GM03348 (cell line): ENCODE measurements around the gene PACC1.
"Not testable (repeated sequence)": the region's sequence is repeated elsewhere in the genome, so short reads cannot be mapped to it uniquely, and the experiment has no call there.

ENCODE experiments used
- DNase-seq: peaks from one replicate; pipeline ENCODE4 v3.0.0; 2012; ENCODE audit warnings: low spot score

The PACC1 gene

DNA sequence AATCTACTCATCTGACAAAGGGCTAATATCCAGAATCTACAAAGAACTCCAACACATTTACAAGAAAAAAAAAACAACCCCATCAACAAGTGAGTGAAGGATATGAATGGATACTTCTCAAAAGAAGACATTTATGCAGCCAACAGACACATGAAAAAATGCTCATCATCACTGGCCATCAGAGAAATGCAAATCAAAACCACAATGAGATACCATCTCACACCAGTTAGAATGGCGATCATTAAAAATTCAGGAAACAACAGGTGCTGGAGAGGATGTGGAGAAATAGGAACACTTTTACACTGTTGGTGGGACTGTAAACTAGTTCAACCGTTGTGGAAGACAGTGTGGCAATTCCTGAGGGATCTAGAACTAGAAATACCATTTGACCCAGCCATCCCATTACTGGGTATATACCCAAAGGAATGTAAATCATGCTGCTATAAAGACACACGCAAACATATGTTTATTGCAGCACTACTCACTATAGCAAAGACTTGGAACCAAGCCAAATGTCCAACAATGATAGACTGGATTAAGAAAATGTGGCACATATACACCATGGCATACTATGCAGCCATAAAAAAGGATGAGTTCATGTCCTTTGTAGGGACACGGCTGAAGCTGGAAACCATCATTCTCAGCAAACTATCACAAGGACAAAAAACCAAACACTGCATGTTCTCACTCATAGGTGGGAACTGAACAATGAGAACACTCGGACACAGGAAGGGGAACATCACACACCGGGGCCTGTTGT is 18.8 kb downstream of the PACC1 start:
- DNase-seq = not testable (repeated sequence)

GRCh38 chr1:212388985-212389716 is 25.5 kb downstream of the PACC1 start:
- no peak for DNase-seq

GRCh38 chr1:212386029-212386428 is 28.7 kb downstream of the PACC1 start:
- DNase-seq = no peak

DNA sequence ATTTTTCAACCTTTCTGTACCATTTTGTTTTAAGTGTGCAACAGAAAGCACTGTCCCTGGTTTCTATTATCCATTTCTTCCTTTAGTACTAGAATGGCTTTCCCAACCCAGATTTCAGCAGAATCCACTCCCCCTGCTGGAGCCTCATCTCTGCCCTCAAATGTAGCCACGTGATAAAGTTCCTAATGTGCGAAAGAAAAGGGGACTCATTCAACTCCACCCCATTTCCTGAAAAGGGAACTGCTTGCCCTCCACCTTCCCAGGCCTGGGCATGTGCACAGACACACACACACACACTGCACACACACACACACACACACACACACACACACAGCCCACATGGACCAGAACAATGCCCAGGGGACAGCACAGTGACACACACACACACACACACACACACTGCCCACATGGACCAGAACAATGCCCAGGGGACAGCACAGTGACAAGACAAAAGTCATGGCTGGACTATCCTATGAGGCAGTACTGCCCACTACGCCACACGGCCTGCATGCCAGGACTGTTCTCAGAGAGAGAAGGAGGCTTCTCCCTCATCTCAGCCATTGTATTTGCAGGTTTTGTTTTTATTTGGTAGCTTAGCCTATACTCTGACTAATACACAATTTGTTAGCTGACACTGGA is 33.2 kb downstream of the PACC1 start:
- DNase-seq = no peak

- no peak for DNase-seq
These were observed 35.3 kb downstream of the PACC1 start for GRCh38 chr1:212379366-212379765.

GRCh38 chr1:212377644-212378043 is 37.0 kb downstream of the PACC1 start:
- no peak for DNase-seq

GRCh38 chr1:212375986-212376385 is 38.7 kb downstream of the PACC1 start:
- DNase-seq = no peak

DNA sequence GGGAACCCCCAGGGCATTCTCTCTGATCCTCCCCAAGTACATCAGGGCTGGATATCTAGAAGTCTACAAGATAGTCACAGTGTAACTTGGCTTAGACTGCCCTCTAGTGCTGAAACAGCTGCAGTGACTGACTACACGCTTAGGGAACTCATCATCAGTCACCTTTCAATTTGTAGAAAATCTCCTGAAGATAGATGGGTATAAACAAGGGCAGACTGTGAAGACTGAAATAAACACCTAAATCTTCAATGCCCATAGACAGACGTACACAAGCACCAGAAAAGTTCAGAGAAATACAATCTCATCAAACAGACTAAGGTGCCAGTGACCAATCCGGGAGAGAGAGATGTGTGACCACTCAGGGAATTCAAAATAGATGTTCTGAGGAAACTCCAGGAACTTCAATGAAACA is 46.6 kb downstream of the PACC1 start:
- DNase-seq = peak; percentile 86

DNA sequence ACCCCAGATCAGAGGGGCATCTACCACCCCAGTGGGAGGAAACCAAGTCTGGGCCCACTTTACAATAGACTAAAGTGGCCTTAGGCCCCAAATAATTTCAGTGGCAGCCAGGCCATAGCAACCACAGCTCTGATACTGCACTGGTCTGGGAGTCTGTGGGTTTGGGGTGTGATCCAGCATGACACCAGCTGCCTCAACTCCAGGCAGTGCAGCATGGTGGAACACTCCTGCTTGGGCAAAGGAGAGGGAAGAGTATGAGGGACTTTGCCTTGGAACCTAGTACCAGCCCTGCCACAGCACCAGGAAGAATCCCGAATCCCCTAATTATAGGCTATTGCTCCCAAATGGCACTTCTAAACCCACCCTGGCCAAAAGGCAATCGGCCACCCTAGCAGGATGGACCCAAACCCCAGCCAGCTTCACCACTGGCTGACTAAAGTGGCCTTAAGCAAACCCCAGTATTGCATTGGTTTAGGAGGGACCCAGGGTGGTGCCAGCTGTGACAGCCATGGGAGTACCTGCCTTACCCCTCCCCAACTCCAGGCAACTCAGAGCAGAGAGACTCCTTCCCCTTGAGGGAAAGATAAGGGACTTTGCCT is 47.1 kb downstream of the PACC1 start:
- DNase-seq = no peak

DNA sequence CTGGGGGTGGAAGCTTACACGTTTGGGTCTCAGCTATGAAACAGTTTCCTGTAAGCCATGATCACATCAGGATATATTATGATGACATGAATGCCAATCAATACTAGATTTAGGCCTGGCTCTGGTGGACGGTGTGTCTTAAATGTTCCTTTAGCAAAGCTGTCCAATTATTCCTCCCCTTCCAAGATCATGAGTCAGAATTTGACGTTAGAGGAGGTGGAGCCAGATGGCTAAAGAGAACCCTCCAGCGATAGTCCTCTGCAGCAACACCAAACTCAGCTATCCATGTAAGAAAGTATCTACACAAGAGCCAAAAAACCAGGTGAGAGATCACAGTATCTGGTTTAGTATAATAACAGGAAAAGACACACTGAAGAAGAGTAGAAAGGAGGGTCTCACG is 47.8 kb downstream of the PACC1 start:
- DNase-seq = peak; percentile 31

DNA sequence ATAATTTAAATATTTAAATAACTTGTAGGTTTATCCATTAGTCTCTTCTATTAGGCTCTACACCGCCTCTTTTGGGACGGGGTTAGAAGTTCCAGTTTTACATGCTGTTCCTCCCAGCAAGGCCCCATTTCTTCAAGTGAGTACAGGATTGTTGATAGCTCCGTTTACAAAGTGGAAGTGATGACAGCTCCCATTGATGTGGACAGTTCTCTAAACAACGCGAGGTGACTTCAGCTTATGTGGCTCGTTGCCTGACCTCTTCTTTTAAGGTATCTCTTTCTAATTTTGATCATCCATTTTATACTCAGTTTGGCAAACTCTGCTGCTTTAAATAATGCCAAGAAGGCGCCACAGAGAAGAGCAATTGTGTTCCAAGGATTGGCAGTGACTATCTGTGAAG is 49.7 kb downstream of the PACC1 start:
- no peak for DNase-seq

GRCh38 chr1:212359794-212360479 is 54.7 kb downstream of the PACC1 start:
- no peak for DNase-seq

- DNase-seq = peak; percentile 37
These were observed 59.3 kb downstream of the PACC1 start for GRCh38 chr1:212355230-212355969.

- no peak for DNase-seq
These were observed 60.2 kb downstream of the PACC1 start for GRCh38 chr1:212354464-212354863.

GRCh38 chr1:212353181-212353580 is 61.5 kb downstream of the PACC1 start:
- DNase-seq = peak; percentile 11

DNA sequence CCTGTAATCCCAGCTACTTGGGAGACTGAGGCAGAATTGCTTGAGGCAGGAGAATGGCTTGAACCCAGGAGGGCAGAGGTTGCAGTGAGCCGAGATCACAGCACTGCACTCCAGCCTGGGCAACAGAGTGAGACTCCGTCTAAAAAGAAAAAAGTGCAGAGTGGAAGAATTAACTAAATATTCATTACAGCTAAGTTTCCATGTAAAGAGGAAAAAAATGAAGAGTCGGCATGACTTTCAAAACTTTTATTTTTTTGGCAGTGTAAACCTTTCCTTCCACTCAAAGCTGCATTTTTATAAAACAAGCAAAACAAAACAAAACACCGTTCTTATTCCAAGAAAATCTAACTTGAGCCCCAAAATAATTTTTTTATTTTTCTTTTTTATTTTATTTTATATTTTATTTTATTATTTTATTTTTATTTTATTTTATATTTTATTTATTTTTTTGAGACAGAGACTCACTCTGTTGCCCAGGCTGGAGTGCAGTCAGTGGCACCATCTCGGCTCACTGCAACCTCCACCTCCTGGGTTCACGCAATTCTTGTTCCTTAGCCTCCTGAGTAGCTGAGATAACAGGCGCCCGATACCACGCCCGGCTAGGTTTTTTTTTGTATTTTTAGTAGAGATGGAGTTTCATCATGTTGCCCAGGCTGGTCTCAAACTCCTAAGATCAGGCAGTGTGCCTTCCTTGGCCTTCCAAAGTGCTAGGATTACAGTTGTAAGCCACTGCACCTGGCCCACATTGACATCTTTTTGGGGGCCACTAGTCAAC is 62.9 kb downstream of the PACC1 start:
- DNase-seq = no peak

GRCh38 chr1:212346601-212347000 is 68.1 kb downstream of the PACC1 start:
- DNase-seq = peak; percentile 41

DNA sequence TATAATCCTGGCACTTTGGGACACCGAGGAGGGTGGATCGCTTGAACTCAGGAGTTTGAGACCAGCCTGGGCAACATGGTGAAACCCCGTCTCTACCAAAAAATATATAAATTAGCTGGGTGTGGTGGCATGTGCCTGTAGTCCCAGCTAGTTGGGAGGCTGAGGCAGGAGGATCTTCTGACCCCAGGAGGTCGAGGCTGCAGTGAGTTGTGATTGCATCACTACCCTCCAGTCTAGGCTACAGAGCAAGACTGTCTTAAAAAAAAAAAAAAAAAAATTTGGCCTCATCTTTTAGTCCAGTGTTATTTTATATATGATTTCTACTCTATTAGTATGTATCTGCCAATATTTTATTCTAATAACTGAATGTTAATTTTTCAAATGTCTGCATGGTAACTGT is 69.8 kb downstream of the PACC1 start:
- DNase-seq = no peak

- DNase-seq = peak; percentile 13
These were observed 73.6 kb downstream of the PACC1 start for GRCh38 chr1:212341090-212341489.

DNA sequence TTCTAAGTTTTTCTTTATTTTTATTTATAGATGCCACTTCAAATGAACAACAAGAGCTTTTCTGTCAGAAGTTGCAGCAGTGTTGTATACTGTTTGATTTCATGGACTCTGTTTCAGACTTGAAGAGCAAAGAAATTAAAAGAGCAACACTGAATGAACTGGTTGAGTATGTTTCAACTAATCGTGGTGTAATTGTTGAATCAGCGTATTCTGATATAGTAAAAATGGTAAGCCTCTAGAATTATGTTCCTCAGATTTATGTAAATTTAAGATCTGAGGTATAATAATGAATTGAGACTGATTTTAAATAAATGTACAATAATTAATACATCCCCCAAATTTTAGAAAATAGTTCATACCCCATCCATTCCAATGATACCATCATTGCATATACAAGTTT is 85.6 kb downstream of the PACC1 start:
- no peak for DNase-seq

GRCh38 chr1:212328248-212328647 is 86.4 kb downstream of the PACC1 start:
- DNase-seq = no peak
